HG03571 (cell line): ENCODE measurements around the gene ARHGEF40.
"Not testable (repeated sequence)": the region's sequence is repeated elsewhere in the genome, so short reads cannot be mapped to it uniquely, and the experiment has no call there.

Experiments
- ATAC-seq: cut with Tn5 transposase; IDR thresholded peaks from one replicate; pipeline ENCODE4 v1.9.1; 2021; ENCODE audit not compliant: unreplicated experiment

Gene ARHGEF40

DNA sequence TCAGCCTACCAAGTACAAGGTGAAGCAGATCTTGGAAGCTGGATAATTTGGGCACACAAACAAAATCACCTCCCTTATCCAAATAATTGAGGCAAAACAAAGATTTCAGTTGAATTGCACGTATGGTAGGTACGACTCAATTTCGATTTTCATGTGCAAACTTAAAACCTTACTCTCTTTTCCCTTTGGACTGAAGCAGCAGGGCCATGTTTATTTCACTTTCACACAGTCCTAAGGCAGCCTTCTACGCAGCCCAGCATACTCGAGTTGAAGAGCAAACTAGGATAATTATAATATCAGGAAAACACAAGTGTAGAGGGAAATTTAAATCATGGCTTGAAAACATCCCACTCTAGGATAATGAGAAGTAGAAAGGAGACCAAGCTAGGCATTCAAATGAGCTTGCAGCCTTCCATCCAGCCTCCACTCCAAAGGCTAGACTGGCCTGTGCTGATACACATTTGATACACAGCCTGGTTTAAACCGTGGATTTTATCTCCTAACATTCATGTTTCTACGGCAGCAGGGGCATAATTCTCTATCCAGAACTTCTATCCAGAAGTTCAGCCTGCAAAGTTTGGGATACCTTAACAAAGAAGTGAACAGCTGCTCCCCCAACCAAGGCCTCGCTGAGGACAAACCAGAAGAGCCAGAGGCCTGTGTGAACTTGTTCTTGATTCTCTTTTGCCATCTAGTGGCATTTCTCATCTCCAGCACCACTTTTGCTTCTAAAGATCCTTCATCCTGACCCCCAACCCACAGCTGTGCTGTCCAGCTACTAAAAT lies 30.3 kb upstream of the ARHGEF40 start:
- no peak for ATAC-seq

- no peak for ATAC-seq
These were observed 29.7 kb upstream of the ARHGEF40 start for GRCh38 chr14:21040370-21040925.

DNA sequence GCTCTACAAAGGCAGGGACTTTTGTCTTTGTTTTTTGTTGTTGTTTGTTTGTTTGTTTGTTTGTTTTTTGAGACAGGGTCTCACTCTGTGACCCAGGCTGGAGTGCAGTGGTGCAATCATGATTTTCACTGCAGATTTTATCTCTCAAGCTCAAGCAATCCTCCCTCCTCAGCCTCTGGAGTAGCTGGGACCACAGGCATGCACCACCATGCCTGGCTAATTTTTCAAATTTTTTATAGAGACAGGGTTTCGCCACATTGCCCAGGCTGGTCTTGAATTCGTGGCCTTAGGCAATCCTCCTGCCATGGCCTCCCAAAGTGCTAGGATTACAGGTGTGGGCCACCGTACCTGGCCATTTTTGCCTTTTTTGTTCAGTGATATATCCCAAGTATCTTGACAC lies 29.2 kb upstream of the ARHGEF40 start:
- ATAC-seq = not testable (repeated sequence)

DNA sequence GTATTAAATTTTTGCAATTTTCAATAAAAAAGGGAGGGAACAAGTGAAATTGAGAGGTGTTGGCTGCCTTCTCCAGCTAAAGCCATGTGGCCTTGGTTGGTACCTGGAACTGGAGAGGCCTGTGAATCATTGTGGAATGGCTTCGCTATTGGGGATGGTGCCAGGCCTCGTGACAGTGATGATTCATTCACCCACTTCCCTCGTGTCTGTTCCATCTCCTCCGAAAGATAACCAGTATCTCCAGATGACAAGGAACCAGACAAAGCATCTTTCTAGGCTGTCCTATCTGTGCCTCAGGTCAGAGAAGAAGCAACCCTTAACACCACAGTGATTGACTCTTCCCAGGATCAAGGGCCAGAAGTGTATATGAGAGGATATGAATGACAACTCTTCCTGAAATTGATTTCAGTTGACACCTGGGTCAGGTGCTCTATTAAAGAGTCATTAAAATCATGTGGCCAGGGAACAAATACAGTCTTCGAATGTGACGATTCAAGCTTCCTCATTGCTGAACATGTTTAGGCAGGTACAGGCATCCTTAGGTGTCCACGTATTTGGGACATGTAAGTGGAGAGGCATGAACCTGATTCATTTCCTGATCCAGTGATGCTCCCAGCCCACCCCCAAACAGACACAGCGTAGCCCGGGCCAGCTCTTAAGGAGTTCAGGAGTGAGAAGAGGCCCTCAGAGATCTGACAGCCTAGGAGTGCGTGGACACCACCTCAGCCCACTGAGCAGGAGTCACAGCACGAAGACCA lies 28.2 kb upstream of the ARHGEF40 start, which contains the start of gene RNASE7:
RNASE7 (plus strand) TSS at position 687 of the 758 bp plus-strand sequence. CDS start 631 bp downstream, outside the sequence.
- ATAC-seq = no peak

DNA sequence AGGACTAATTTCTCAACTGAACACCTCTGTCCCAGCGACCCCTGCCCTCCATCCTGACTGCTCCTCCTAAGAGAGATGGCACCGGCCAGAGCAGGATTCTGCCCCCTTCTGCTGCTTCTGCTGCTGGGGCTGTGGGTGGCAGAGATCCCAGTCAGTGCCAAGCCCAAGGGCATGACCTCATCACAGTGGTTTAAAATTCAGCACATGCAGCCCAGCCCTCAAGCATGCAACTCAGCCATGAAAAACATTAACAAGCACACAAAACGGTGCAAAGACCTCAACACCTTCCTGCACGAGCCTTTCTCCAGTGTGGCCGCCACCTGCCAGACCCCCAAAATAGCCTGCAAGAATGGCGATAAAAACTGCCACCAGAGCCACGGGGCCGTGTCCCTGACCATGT lies 27.2 kb upstream of the ARHGEF40 start:
- ATAC-seq = no peak

- no peak for ATAC-seq
These were observed 26.6 kb upstream of the ARHGEF40 start for GRCh38 chr14:21043387-21043973.

- ATAC-seq = no peak
These were observed 26.0 kb upstream of the ARHGEF40 start for GRCh38 chr14:21043974-21044618.

GRCh38 chr14:21047378-21047781 lies 22.7 kb upstream of the ARHGEF40 start:
- no peak for ATAC-seq

GRCh38 chr14:21048638-21049037 lies 21.5 kb upstream of the ARHGEF40 start:
- ATAC-seq = no peak

DNA sequence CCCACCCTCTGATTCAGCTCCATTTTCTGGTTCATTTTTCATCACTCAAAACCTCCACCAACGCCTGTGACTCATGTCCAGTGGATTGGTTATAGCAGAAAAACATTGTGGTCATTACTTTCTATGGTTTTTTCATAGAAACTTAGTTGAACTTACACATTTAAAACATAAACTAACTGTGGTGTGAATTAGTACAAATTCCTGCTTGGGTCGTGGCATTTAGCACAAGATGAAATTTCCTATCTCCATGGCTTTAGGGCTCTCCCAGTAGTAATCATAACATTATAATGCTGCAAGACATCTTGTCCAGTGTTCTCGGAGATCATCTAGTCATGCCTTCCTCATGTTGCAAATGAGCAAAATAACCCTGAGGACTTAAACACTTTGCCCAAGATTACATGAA lies 20.8 kb upstream of the ARHGEF40 start:
- ATAC-seq = no peak

GRCh38 chr14:21050597-21050996 lies 19.5 kb upstream of the ARHGEF40 start:
- ATAC-seq = no peak

DNA sequence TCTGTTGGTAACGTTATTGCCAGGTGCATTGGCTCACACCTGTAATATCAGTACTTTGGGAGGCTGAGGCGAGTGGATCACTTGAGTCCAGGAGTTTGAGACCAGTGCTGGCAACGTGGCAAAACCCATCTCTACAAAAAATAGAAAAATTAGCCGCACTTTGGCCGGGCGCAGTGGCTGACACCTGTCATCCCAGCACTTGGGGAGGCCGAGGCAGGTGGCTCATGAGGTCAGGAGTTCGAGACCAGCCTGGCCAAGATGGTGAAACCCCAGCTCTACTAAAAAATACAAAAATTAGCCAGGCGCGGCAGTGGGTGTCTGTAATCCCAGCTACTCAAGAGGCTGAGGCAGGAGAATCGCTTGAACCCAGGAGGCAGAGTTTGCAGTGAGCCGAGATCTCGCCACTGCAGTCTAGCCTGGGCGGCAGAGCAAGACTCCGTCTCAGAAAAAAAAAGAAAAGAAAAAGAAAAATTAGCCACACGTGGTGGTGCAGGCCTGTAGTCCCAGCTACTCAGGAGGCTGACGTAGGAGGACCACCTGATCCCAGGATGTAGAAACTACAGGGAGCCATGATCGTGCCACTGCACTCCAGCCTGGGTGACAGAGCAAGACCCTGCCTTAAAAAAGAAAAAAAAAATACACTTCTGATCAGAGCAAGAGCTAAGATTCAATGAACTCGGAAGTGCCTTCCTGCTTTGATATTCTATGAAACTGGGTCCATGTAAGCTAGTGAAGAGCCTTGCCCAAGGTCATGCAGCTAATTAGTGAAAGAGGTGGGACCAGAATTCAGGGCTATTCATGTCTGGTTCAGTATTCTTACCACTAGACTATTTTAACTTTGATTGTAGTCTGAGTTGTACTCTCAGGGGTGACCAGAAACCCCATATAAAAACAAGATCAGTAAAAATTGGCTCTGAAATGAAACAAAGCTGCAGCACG lies 16.7 kb upstream of the ARHGEF40 start:
- no peak for ATAC-seq

DNA sequence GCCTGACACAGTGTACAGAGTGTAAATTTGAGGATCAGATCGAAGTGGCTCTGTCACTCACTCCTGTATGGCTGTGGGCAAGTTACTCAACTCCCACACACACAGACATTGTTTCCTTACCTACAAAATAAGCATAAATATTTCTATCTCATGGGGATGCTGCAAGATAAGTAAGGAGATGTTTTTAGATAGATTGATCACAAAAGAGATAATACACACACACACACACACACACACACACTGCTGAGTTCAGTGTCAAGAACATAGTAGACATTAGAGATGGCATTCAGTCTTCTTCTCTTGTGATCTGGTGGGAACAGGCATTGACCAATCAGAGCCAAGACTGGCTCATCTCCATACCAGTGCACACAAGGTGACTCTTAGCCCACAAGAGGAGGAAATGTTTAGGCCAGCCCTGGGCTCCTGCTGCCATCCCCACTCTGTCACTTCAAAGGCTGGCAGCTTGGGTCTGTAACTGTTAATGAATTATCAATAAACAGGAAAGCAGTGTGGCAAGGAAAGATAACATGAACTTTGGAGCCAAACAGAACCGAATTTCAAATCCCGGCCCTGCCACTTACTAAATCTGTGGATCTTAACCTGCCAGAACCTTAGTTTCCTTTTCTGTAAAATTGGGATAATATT lies 15.9 kb upstream of the ARHGEF40 start:
- no peak for ATAC-seq

DNA sequence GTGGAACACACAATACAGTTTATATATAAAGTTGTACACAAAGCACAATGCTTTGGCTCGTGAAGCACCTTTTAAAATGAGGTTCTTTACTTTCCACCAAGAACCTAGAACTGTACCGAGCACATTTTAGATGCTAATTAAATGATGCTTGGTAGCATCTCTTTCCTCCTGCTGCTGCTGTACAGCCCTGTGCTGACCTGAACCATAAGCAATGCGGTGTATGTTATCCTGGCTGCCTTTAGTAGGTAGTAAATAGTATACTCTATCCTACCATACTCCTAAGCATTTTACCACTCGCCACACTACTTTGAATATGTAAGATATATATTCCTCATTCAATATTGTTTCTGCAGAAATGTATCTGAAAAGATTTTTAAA lies 15.3 kb upstream of the ARHGEF40 start:
- ATAC-seq = no peak

DNA sequence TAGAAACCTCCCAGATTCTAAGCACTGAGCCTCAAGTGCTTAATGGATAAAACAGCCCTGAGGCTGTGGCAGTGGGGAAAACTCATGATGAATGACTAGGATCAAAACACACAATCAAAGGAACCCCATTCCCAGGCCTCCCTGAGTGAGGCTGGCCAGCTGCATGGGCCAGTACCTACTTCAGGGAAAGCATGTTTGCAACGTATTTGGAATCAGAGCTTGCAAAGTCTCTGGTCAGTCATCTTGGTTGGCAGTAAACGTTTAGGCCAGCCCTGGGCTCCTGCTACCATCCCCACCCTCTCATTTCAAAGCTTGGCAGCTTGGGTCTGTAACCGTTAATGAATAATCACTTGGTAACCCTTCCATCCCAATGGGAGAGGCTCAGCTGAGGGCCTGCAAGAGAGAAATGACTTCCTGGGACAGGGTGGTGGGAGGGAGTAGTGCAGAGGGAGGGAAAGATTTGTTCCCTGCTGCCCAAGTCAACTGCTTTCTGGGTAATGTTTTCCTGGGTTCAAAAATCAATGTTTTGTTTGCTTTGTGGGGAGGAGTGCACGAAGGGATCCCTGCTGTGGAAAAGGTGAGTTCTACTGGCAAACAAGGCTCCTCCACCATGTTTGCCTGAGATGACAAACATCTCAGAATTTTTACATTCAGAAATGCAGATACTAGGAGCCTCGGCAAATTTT lies 14.5 kb upstream of the ARHGEF40 start:
- ATAC-seq = no peak

DNA sequence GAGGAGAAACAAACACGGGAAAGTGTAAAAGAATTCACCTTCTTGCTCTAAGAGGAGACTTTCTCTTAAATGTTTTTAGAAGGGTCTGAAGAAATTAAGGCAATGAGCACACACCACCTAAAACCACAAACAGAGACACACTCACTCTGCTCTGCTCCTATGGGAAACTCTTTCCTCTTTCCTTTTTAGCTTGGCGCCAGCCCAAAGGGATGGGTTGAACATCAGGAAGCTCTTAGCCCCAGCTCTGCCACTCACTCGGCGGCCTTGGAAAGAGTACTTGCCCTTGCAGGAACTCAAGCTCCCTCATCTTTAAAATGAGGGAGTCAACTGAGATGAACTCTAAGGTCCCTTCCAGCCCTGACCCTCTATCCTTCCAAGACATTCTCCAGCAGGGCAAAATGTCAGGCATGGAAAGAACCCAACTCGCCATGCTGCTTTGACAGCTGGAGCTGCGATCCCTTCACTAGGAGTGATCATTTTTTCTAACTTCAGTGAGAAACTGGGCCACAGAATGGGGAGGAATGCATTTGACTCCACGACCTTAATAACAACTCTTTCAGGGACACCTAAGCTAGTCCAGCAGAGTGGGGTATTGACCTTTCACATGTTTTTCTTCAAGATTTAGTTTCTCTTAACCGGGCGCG lies 13.5 kb upstream of the ARHGEF40 start:
- ATAC-seq = no peak

DNA sequence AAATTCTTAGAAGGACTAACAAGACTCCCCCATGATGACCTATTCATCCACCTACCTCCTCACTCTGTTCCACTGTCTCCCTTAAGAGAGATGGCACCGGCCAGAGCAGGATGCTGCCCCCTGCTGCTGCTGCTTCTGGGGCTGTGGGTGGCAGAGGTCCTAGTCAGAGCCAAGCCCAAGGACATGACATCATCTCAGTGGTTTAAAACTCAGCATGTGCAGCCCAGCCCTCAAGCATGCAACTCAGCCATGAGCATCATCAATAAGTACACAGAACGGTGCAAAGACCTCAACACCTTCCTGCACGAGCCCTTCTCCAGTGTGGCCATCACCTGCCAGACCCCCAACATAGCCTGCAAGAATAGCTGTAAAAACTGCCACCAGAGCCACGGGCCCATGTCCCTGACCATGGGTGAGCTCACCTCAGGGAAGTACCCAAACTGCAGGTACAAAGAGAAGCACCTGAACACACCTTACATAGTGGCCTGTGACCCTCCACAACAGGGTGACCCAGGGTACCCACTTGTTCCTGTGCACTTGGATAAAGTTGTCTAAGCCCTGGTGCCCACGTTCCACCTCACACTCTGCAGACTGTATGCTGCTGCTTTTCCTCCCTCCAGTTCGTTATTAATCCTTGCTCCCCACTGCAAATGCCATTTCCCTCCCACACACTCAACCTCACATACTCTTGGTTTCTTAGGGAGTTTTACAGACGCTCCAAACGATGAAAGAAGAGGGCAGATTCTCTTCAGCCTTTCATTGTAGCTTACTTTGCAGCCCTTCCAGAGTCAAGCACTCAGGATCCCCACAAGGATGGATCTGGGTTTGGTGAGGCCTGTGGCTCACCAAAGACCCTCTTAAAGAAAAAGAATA lies 12.1 kb upstream of the ARHGEF40 start, which contains the start of gene RNASE8:
RNASE8 (plus strand) TSS at position 20 of the 873 bp plus-strand sequence; CDS start at position 91, 71 bp downstream.
- ATAC-seq = no peak
